ENCODE results near the gene IL33.

DNA sequence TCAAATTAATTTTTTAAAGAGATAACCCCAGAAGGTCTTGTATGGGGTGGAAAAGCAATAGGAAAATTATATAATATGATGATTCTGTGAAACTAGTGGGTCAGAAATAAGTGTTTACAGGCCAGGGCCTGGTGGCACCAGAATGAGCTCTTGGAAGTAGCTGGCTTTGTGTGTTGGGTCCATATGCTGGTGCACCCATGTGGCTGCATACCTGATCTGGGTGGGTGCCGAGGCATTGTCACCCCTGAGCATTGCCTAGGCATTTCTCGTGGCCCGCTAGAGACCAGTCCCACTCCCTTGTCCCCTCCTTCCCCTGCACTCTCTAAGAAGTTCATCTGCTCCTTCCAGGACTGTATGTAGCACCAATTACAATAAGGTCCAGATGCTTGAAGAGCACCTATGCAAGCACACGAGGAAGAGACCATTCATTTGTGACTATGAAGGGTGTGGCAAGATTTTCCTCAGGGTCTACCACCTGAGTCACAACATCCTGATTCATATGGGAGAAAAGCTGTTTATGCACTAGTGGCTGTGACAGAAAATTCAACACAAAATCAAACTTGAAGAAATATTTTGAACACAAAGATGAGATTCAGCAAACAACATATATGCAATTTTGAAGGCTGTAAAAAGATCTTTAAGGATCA lies 19.8 kb upstream of the IL33 start:
- TF ChIP-seq SMC3 (IDR thresholded peaks at IDR 0.05; ENCODE audit: low read depth, low read length) = no peak
- TF ChIP-seq, protein P1, sequence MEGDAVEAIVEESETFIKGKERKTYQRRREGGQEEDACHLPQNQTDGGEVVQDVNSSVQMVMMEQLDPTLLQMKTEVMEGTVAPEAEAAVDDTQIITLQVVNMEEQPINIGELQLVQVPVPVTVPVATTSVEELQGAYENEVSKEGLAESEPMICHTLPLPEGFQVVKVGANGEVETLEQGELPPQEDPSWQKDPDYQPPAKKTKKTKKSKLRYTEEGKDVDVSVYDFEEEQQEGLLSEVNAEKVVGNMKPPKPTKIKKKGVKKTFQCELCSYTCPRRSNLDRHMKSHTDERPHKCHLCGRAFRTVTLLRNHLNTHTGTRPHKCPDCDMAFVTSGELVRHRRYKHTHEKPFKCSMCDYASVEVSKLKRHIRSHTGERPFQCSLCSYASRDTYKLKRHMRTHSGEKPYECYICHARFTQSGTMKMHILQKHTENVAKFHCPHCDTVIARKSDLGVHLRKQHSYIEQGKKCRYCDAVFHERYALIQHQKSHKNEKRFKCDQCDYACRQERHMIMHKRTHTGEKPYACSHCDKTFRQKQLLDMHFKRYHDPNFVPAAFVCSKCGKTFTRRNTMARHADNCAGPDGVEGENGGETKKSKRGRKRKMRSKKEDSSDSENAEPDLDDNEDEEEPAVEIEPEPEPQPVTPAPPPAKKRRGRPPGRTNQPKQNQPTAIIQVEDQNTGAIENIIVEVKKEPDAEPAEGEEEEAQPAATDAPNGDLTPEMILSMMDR (conservative IDR thresholded peaks at IDR 0.05; ENCODE audit: low read depth, low read length) = no peak
- no peak for TF ChIP-seq POLR2A (IDR thresholded peaks at IDR 0.05; ENCODE audit: low read depth, low read length)
- TF ChIP-seq CEBPB (IDR thresholded peaks at IDR 0.05; ENCODE audit: low read depth, low read length) = no peak
- no peak for TF ChIP-seq RFX5 (IDR thresholded peaks at IDR 0.05; ENCODE audit: low read depth, low read length)
- no peak for TF ChIP-seq RAD21 (IDR thresholded peaks at IDR 0.05; ENCODE audit: low read length)
- TF ChIP-seq MAZ (IDR thresholded peaks at IDR 0.05; ENCODE audit: borderline replicate concordance, low read depth, low read length) = no peak
- TF ChIP-seq BHLHE40 (IDR thresholded peaks at IDR 0.05; ENCODE audit: low read depth, low read length) = no peak
- no peak for TF ChIP-seq FOS (IDR thresholded peaks at IDR 0.05; ENCODE audit: low read depth, low read length)
- no peak for TF ChIP-seq USF2 (IDR thresholded peaks at IDR 0.05; ENCODE audit: low read depth, low read length)
- TF ChIP-seq, protein P2, sequence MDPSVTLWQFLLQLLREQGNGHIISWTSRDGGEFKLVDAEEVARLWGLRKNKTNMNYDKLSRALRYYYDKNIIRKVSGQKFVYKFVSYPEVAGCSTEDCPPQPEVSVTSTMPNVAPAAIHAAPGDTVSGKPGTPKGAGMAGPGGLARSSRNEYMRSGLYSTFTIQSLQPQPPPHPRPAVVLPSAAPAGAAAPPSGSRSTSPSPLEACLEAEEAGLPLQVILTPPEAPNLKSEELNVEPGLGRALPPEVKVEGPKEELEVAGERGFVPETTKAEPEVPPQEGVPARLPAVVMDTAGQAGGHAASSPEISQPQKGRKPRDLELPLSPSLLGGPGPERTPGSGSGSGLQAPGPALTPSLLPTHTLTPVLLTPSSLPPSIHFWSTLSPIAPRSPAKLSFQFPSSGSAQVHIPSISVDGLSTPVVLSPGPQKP (IDR thresholded peaks at IDR 0.05; ENCODE audit: borderline replicate concordance, low read depth, low read length) = no peak
- TF ChIP-seq MXI1 (IDR thresholded peaks at IDR 0.05; ENCODE audit: borderline replicate concordance, low read depth, low read length) = no peak
- TF ChIP-seq NFE2L2 (IDR thresholded peaks at IDR 0.05; ENCODE audit: low read depth, low read length) = no peak

All from IMR-90 (cell line).